SK-N-SH treated with all-trans-retinoic acid at 6 μM for 48 hours (cell line): Measurements from ENCODE around the gene NGEF.

Source experiments
- ATAC-seq: fragments of 200-7000 bp; cut with Tn5 transposase; 3 replicates; pipeline ENCODE4 v1.9.1; 2020; ENCODE audit warnings: mild to moderate bottlenecking, moderate library complexity
- ARNTL ChIP-seq: fragments of 450-650 bp; formaldehyde crosslinking; IDR thresholded peaks from 2 replicates; pipeline ENCODE4 v1.5.0; 2020; ENCODE audit warnings: low read depth, mild to moderate bottlenecking, moderate library complexity, borderline replicate concordance
- BACH2 ChIP-seq: fragments of 250-450 bp; sonication (Bioruptor Pico); IDR thresholded peaks from 2 replicates; pipeline ENCODE4 v1.9.0; 2021; ENCODE audit warnings: mild to moderate bottlenecking, borderline replicate concordance
- CSDC2 ChIP-seq: fragments of 250-450 bp; sonication (Bioruptor Pico); IDR thresholded peaks from 2 replicates; pipeline ENCODE4 v1.5.0; 2020; ENCODE audit warnings: mild to moderate bottlenecking, moderate library complexity
- CSRNP3 ChIP-seq: fragments of 250-450 bp; sonication (Bioruptor Pico); IDR thresholded peaks from 2 replicates; pipeline ENCODE4 v1.5.1; 2021; ENCODE audit warnings: mild to moderate bottlenecking, moderate library complexity
- ESRRG ChIP-seq: fragments of 250-450 bp; sonication (Bioruptor Pico); IDR thresholded peaks from 2 replicates; pipeline ENCODE4 v1.6.1; 2021; ENCODE audit warnings: mild to moderate bottlenecking
- GLIS3 ChIP-seq: fragments of 250-450 bp; sonication (Bioruptor Pico); IDR thresholded peaks from 2 replicates; pipeline ENCODE4 v1.5.0; 2020; ENCODE audit warnings: mild to moderate bottlenecking, moderate library complexity
- ISL1 ChIP-seq: fragments of 250-450 bp; sonication (Bioruptor Pico); IDR thresholded peaks from 2 replicates; pipeline ENCODE4 v2.1.2; 2022; ENCODE audit warnings: mild to moderate bottlenecking, moderate library complexity
- OSR1 ChIP-seq: fragments of 250-450 bp; sonication (Bioruptor Pico); IDR thresholded peaks from 2 replicates; pipeline ENCODE4 v1.8.0; 2022; ENCODE audit warnings: moderate library complexity, mild to moderate bottlenecking, inconsistent platforms
- PPARA ChIP-seq: fragments of 250-450 bp; sonication (Bioruptor Pico); IDR thresholded peaks from 2 replicates; pipeline ENCODE4 v1.5.0; 2020; ENCODE audit warnings: mild to moderate bottlenecking, borderline replicate concordance
- RARB ChIP-seq: fragments of 250-450 bp; sonication (Bioruptor Pico); IDR thresholded peaks from 2 replicates; pipeline ENCODE4 v1.8.0; 2021; ENCODE audit warnings: mild to moderate bottlenecking, moderate library complexity
- SNAI2 ChIP-seq: fragments of 250-450 bp; sonication (Bioruptor Pico); IDR thresholded peaks from 2 replicates; pipeline ENCODE4 v1.5.0; 2020; ENCODE audit warnings: mild to moderate bottlenecking, moderate library complexity
- TCF4 ChIP-seq: fragments of 250-450 bp; sonication (Bioruptor Pico); IDR thresholded peaks from 2 replicates; pipeline ENCODE4 v1.8.0; 2021; ENCODE audit warnings: mild to moderate bottlenecking, moderate library complexity, borderline replicate concordance
- TOX ChIP-seq: fragments of 250-450 bp; sonication (Bioruptor Pico); IDR thresholded peaks from 2 replicates; pipeline ENCODE4 v1.8.0; 2021; ENCODE audit warnings: mild to moderate bottlenecking, moderate library complexity, borderline replicate concordance
- TSHZ2 ChIP-seq: fragments of 250-450 bp; sonication (Bioruptor Pico); IDR thresholded peaks from 2 replicates; pipeline ENCODE4 v1.5.0; 2020; ENCODE audit warnings: mild to moderate bottlenecking, moderate library complexity
- ZC3H10 ChIP-seq: fragments of 250-450 bp; sonication (Bioruptor Pico); IDR thresholded peaks from 2 replicates; pipeline ENCODE4 v1.5.1; 2021; ENCODE audit warnings: mild to moderate bottlenecking, moderate library complexity
- ZFP3 ChIP-seq: fragments of 250-450 bp; sonication (Bioruptor Pico); IDR thresholded peaks from 2 replicates; pipeline ENCODE4 v1.5.0; 2020; ENCODE audit warnings: mild to moderate bottlenecking, moderate library complexity
- ZFP30 ChIP-seq: fragments of 450-650 bp; formaldehyde crosslinking; IDR thresholded peaks from 2 replicates; pipeline ENCODE4 v1.5.0; 2022; ENCODE audit warnings: mild to moderate bottlenecking, moderate library complexity
- ZNF565 ChIP-seq: fragments of 450-650 bp; formaldehyde crosslinking; conservative IDR thresholded peaks from 2 replicates; pipeline ENCODE4 v1.5.0; 2020; ENCODE audit warnings: low read depth, mild to moderate bottlenecking, moderate library complexity
- ZNF70 ChIP-seq: fragments of 450-650 bp; formaldehyde crosslinking; IDR thresholded peaks from 2 replicates; pipeline ENCODE4 v1.5.0; 2020; ENCODE audit warnings: mild to moderate bottlenecking, moderate library complexity
- ZNF8 ChIP-seq: fragments of 450-650 bp; formaldehyde crosslinking; IDR thresholded peaks from 2 replicates; pipeline ENCODE4 v1.5.0; 2020; ENCODE audit warnings: mild to moderate bottlenecking, moderate library complexity
- TF ChIP-seq, protein P1 (sequence below): fragments of 250-450 bp; sonication (Bioruptor Pico); IDR thresholded peaks from 2 replicates; pipeline ENCODE4 v1.8.0; 2021; ENCODE audit warnings: low read depth, mild to moderate bottlenecking, moderate library complexity, borderline replicate concordance
- TF ChIP-seq, protein P2 (sequence below): fragments of 250-450 bp; sonication (Bioruptor Pico); IDR thresholded peaks from 2 replicates; pipeline ENCODE4 v1.5.1; 2020; ENCODE audit warnings: low read depth, mild to moderate bottlenecking, moderate library complexity

NGEF gene

GRCh38 chr2:232981767-232982360 is 31.2 kb downstream of the NGEF start:
- ATAC-seq, result no peak; the same call in 2 of the 3 replicates
- TF ChIP-seq ZNF70 (CRISPR knock-in tag) (no peak), PPARA (CRISPR knock-in tag) (no peak), ZC3H10 (no peak), ZNF8 (CRISPR knock-in tag) (no peak), TOX (CRISPR knock-in tag) (no peak), GLIS3 (CRISPR knock-in tag) (no peak), ZFP3 (CRISPR knock-in tag) (no peak), SNAI2 (CRISPR knock-in tag) (no peak), ZFP30 (CRISPR knock-in tag) (no peak), CSRNP3 (CRISPR knock-in tag) (no peak), BACH2 (no peak), CSDC2 (CRISPR knock-in tag) (no peak), TSHZ2 (no peak), ISL1 (CRISPR knock-in tag) (no peak), ESRRG (CRISPR knock-in tag) (no peak), ARNTL (CRISPR knock-in tag) (no peak), RARB (CRISPR knock-in tag) (no peak)
- TF ChIP-seq, protein P1, sequence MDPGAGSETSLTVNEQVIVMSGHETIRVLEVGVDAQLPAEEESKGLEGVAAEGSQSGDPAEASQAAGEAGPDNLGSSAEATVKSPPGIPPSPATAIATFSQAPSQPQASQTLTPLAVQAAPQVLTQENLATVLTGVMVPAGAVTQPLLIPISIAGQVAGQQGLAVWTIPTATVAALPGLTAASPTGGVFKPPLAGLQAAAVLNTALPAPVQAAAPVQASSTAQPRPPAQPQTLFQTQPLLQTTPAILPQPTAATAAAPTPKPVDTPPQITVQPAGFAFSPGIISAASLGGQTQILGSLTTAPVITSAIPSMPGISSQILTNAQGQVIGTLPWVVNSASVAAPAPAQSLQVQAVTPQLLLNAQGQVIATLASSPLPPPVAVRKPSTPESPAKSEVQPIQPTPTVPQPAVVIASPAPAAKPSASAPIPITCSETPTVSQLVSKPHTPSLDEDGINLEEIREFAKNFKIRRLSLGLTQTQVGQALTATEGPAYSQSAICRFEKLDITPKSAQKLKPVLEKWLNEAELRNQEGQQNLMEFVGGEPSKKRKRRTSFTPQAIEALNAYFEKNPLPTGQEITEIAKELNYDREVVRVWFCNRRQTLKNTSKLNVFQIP (CRISPR knock-in tag), result no peak

GRCh38 chr2:232981356-232981755 is 31.7 kb downstream of the NGEF start:
- TF ChIP-seq ZNF8 (CRISPR knock-in tag) (no peak), TCF4 (no peak), ARNTL (CRISPR knock-in tag) (no peak), ZFP30 (CRISPR knock-in tag) (no peak), SNAI2 (CRISPR knock-in tag) (no peak), ISL1 (CRISPR knock-in tag) (no peak), GLIS3 (CRISPR knock-in tag) (no peak), TSHZ2 (no peak), ZNF565 (CRISPR knock-in tag) (no peak), ZFP3 (CRISPR knock-in tag) (no peak), CSRNP3 (CRISPR knock-in tag) (no peak), ZC3H10 (no peak), OSR1 (no peak), CSDC2 (CRISPR knock-in tag) (no peak), ZNF70 (CRISPR knock-in tag) (no peak), BACH2 (no peak), PPARA (CRISPR knock-in tag) (no peak)
- TF ChIP-seq, protein P2, sequence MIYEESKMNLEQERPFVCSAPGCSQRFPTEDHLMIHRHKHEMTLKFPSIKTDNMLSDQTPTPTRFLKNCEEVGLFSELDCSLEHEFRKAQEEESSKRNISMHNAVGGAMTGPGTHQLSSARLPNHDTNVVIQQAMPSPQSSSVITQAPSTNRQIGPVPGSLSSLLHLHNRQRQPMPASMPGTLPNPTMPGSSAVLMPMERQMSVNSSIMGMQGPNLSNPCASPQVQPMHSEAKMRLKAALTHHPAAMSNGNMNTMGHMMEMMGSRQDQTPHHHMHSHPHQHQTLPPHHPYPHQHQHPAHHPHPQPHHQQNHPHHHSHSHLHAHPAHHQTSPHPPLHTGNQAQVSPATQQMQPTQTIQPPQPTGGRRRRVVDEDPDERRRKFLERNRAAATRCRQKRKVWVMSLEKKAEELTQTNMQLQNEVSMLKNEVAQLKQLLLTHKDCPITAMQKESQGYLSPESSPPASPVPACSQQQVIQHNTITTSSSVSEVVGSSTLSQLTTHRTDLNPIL (CRISPR knock-in tag), result no peak
- TF ChIP-seq, protein P1 (CRISPR knock-in tag), result no peak
- ATAC-seq, result no peak
